Fibroblast of lung (primary cell): Measurements from ENCODE around the gene JPH3. TPM values are rescaled to one million over a fixed set of nuclear protein-coding genes. Genes with fewer than 3 reads are reported as not detected.

Experiments
- DNase-seq, 2 donors: peaks; one replicate each; pipeline versions ENCODE4 v3.0.0 to v3.0.0-alpha.2; 2010; ENCODE audit warnings: low read depth in 2 of 2
- H2AFZ ChIP-seq: 2 replicates; pipeline ENCODE4 v1.5.1; 2012; ENCODE audit warnings: low read length, control low read depth, inconsistent platforms
- H3K27ac ChIP-seq: 2 replicates; pipeline ENCODE4 v1.5.1; 2011; ENCODE audit warnings: low read length, control low read depth; ENCODE audit not compliant: insufficient read depth
- H3K27me3 ChIP-seq: 2 replicates; pipeline ENCODE4 v1.5.1; 2011; ENCODE audit warnings: mild to moderate bottlenecking, low read length; ENCODE audit not compliant: control insufficient read depth, insufficient read depth
- H3K36me3 ChIP-seq: 2 replicates; pipeline ENCODE4 v1.5.1; 2011; ENCODE audit warnings: low read length; ENCODE audit not compliant: control insufficient read depth, insufficient read depth
- H3K4me1 ChIP-seq: 2 replicates; pipeline ENCODE4 v1.5.1; 2011; ENCODE audit warnings: low read length; ENCODE audit not compliant: control insufficient read depth, insufficient read depth; ENCODE audit errors: extremely low read depth
- H3K4me2 ChIP-seq: 2 replicates; pipeline ENCODE4 v1.5.1; 2011; ENCODE audit warnings: low read length, control low read depth; ENCODE audit not compliant: insufficient read depth; ENCODE audit errors: extremely low read depth
- H3K4me3 ChIP-seq, 4 experiments: fragments of 200-600 bp in 1 of 4; sonication (generic) in 1 of 4; replicated peaks in 1 of 4; 2 replicates each; pipeline ENCODE4 v1.5.1; 2011 to 2016; ENCODE audit warnings: low read length in 4 of 4, low read depth in 3 of 4, mild to moderate bottlenecking in 3 of 4, control low read depth in 2 of 4, inconsistent platforms in 1 of 4, mixed read lengths in 1 of 4; ENCODE audit not compliant: insufficient read depth in 1 of 4; ENCODE audit errors: control extremely low read depth in 1 of 4
- H3K79me2 ChIP-seq: 2 replicates; pipeline ENCODE4 v1.5.1; 2012; ENCODE audit warnings: mild to moderate bottlenecking, low read length, inconsistent platforms; ENCODE audit not compliant: control insufficient read depth, insufficient read depth
- H3K9ac ChIP-seq: 2 replicates; pipeline ENCODE4 v1.5.1; 2011; ENCODE audit warnings: mild to moderate bottlenecking, low read length, control low read depth; ENCODE audit not compliant: insufficient read depth
- H3K9me3 ChIP-seq: 2 replicates; pipeline ENCODE4 v1.5.1; 2012; ENCODE audit warnings: low read depth, low read length; ENCODE audit not compliant: control insufficient read depth, insufficient read depth
- H4K20me1 ChIP-seq: 2 replicates; pipeline ENCODE4 v1.5.1; 2011; ENCODE audit warnings: low read length; ENCODE audit not compliant: control insufficient read depth, insufficient read depth; ENCODE audit errors: extremely low read depth
- CTCF ChIP-seq, 2 donors: IDR thresholded peaks in 1 of 2; conservative IDR thresholded peaks in 1 of 2; 1 replicate in 1 of 2; 2 replicates in 1 of 2; pipeline ENCODE4 v1.5.1; 2011 to 2012; ENCODE audit warnings: low read length in 2 of 2, control low read depth in 1 of 2, inconsistent platforms in 1 of 2, low read depth in 1 of 2, mild to moderate bottlenecking in 1 of 2
- EZH2 ChIP-seq: IDR thresholded peaks from 2 replicates; pipeline ENCODE4 v1.5.1; 2012; ENCODE audit warnings: low read length, control low read depth, mild to moderate bottlenecking; ENCODE audit errors: missing control alignments
- polyA plus RNA-seq, 2 donors: library from polyadenylated mRNA; depleted of rRNA in 1 of 2; stranded (reverse) in 1 of 2; unstranded in 1 of 2; fragments of >200 nt; gene quantifications; 2 replicates each; pipeline ENCODE4 v1.2.1, GENCODE V29; 2011 to 2012; ENCODE audit warnings: missing spikeins in 1 of 2
- total RNA-seq: library from RNA; depleted of rRNA; stranded (reverse); fragments of >200 nt; gene quantifications from 2 replicates; pipeline ENCODE4 v1.2.1, GENCODE V29; 2014

Gene JPH3
- total and polyA plus RNA-seq, 2 donors (not counting 1 experiment from before 2014, with no cell fraction given) = 0.01 TPM; not detected in 1

GRCh38 chr16:87621976-87622713, 19.8 kb downstream of the JPH3 start:
- DNase-seq = no peak
- H3K9ac ChIP-seq = no peak overlapping the region
- no peaks in the 10 kb centered on the region for H4K20me1 ChIP-seq
- H2AFZ ChIP-seq = no peak overlapping the region
- H3K9me3 ChIP-seq = no peaks in the 10 kb centered on the region
- H3K27me3 ChIP-seq = no peaks in the 10 kb centered on the region
- no peak overlapping the region for H3K27ac ChIP-seq
- H3K4me1 ChIP-seq = no peaks in the 10 kb centered on the region
- H3K4me3 ChIP-seq = no peak overlapping the region
- H3K4me2 ChIP-seq = no peak overlapping the region
- H3K79me2 ChIP-seq = no peaks in the 10 kb centered on the region
- no peak for TF ChIP-seq EZH2
- no peak for TF ChIP-seq CTCF (conservative IDR thresholded peaks at IDR 0.05 in 1 of 2, IDR thresholded peaks at IDR 0.05 in 1 of 2; ENCODE audit: low read depth in 1 of 2, low read length in 2 of 2)
- no peaks in the 10 kb centered on the region for H3K36me3 ChIP-seq

- H3K9me3 ChIP-seq = no peaks in the 10 kb centered on the region
- H3K79me2 ChIP-seq = no peaks in the 10 kb centered on the region
- no peak overlapping the region for H3K9ac ChIP-seq
- no peak for DNase-seq
- no peak overlapping the region for H3K27ac ChIP-seq
- TF ChIP-seq EZH2 = no peak
- no peak for TF ChIP-seq CTCF (conservative IDR thresholded peaks at IDR 0.05 in 1 of 2, IDR thresholded peaks at IDR 0.05 in 1 of 2; ENCODE audit: low read depth in 1 of 2, low read length in 2 of 2)
- no peaks in the 10 kb centered on the region for H3K27me3 ChIP-seq
- H4K20me1 ChIP-seq = no peaks in the 10 kb centered on the region
- no peak overlapping the region for H3K4me2 ChIP-seq
- H3K4me1 ChIP-seq = no peaks in the 10 kb centered on the region
- no peak overlapping the region for H3K4me3 ChIP-seq
- H2AFZ ChIP-seq = no peak overlapping the region
- H3K36me3 ChIP-seq = no peaks in the 10 kb centered on the region
These were observed 20.5 kb downstream of the JPH3 start for GRCh38 chr16:87622756-87623319.

- DNase-seq = no peak
- no peaks in the 10 kb centered on the region for H4K20me1 ChIP-seq
- H3K9me3 ChIP-seq = no peaks in the 10 kb centered on the region
- H3K9ac ChIP-seq = no peak overlapping the region
- H3K4me3 ChIP-seq = no peak overlapping the region
- no peaks in the 10 kb centered on the region for H3K36me3 ChIP-seq
- H3K79me2 ChIP-seq = no peaks in the 10 kb centered on the region
- H3K4me1 ChIP-seq = no peaks in the 10 kb centered on the region
- no peak overlapping the region for H3K4me2 ChIP-seq
- no peak overlapping the region for H2AFZ ChIP-seq
- H3K27ac ChIP-seq = no peak overlapping the region
- no peak for TF ChIP-seq EZH2
- no peak for TF ChIP-seq CTCF (conservative IDR thresholded peaks at IDR 0.05 in 1 of 2, IDR thresholded peaks at IDR 0.05 in 1 of 2; ENCODE audit: low read depth in 1 of 2, low read length in 2 of 2)
- no peaks in the 10 kb centered on the region for H3K27me3 ChIP-seq
These were observed 23.0 kb downstream of the JPH3 start for GRCh38 chr16:87625241-87625797.
